ENCODE results near the gene ITGBL1. TPM values are rescaled to one million over a fixed set of nuclear protein-coding genes. Genes with fewer than 3 reads are reported as not detected.

Gene ITGBL1
- total RNA-seq, 1 experiment from 2014 or later = 0.22 TPM

DNA sequence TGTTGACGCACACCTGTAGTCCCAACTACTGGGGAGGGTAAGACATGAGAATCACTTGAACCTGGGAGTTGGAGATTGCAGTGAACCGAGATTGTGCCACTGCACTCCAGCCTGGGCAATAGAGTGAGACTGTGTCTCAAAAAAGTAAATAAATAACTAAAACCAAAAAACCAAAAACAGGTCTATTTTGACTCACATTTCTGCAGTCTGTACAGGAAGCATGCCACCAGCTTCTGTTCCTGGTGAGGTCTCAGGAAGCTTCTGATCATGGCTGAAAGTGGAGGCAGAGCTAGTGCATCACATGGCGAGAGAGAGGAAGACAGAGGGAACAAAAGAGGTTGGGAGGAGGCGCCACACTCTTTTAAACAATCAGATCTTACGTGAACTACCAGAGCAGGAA is 142.5 kb downstream of the ITGBL1 start:
- no peak overlapping the region for H3K27ac Mint-ChIP-seq
- no peak for ATAC-seq
- no peaks in the 10 kb centered on the region for H3K36me3 Mint-ChIP-seq
- CTCF ChIA-PET = no interaction called here
- no peak for TF ChIP-seq NFE2L1 (CRISPR knock-in tag; IDR thresholded peaks at IDR 0.05)
- TF ChIP-seq NR2C2 (CRISPR knock-in tag; IDR thresholded peaks at IDR 0.05) = no peak
- TF ChIP-seq RELA (CRISPR knock-in tag; IDR thresholded peaks at IDR 0.05; ENCODE audit: borderline replicate concordance) = no peak
- TF ChIP-seq ETV6 (CRISPR knock-in tag; IDR thresholded peaks at IDR 0.05) = no peak
- TF ChIP-seq, protein P1, sequence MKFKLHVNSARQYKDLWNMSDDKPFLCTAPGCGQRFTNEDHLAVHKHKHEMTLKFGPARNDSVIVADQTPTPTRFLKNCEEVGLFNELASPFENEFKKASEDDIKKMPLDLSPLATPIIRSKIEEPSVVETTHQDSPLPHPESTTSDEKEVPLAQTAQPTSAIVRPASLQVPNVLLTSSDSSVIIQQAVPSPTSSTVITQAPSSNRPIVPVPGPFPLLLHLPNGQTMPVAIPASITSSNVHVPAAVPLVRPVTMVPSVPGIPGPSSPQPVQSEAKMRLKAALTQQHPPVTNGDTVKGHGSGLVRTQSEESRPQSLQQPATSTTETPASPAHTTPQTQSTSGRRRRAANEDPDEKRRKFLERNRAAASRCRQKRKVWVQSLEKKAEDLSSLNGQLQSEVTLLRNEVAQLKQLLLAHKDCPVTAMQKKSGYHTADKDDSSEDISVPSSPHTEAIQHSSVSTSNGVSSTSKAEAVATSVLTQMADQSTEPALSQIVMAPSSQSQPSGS (CRISPR knock-in tag; IDR thresholded peaks at IDR 0.05; ENCODE audit: borderline replicate concordance, low read depth) = no peak
- TF ChIP-seq, protein P2, sequence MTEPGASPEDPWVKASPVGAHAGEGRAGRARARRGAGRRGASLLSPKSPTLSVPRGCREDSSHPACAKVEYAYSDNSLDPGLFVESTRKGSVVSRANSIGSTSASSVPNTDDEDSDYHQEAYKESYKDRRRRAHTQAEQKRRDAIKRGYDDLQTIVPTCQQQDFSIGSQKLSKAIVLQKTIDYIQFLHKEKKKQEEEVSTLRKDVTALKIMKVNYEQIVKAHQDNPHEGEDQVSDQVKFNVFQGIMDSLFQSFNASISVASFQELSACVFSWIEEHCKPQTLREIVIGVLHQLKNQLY (CRISPR knock-in tag; IDR thresholded peaks at IDR 0.05) = no peak
- no peak for TF ChIP-seq ZNF263 (CRISPR knock-in tag; IDR thresholded peaks at IDR 0.05; ENCODE audit: low read depth)
- TF ChIP-seq, protein P3, sequence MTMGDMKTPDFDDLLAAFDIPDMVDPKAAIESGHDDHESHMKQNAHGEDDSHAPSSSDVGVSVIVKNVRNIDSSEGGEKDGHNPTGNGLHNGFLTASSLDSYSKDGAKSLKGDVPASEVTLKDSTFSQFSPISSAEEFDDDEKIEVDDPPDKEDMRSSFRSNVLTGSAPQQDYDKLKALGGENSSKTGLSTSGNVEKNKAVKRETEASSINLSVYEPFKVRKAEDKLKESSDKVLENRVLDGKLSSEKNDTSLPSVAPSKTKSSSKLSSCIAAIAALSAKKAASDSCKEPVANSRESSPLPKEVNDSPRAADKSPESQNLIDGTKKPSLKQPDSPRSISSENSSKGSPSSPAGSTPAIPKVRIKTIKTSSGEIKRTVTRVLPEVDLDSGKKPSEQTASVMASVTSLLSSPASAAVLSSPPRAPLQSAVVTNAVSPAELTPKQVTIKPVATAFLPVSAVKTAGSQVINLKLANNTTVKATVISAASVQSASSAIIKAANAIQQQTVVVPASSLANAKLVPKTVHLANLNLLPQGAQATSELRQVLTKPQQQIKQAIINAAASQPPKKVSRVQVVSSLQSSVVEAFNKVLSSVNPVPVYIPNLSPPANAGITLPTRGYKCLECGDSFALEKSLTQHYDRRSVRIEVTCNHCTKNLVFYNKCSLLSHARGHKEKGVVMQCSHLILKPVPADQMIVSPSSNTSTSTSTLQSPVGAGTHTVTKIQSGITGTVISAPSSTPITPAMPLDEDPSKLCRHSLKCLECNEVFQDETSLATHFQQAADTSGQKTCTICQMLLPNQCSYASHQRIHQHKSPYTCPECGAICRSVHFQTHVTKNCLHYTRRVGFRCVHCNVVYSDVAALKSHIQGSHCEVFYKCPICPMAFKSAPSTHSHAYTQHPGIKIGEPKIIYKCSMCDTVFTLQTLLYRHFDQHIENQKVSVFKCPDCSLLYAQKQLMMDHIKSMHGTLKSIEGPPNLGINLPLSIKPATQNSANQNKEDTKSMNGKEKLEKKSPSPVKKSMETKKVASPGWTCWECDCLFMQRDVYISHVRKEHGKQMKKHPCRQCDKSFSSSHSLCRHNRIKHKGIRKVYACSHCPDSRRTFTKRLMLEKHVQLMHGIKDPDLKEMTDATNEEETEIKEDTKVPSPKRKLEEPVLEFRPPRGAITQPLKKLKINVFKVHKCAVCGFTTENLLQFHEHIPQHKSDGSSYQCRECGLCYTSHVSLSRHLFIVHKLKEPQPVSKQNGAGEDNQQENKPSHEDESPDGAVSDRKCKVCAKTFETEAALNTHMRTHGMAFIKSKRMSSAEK (CRISPR knock-in tag; IDR thresholded peaks at IDR 0.05; ENCODE audit: borderline replicate concordance) = no peak
- no peak for TF ChIP-seq ZBTB21 (CRISPR knock-in tag; IDR thresholded peaks at IDR 0.05; ENCODE audit: borderline replicate concordance)
- TF ChIP-seq TEAD1 (CRISPR knock-in tag; IDR thresholded peaks at IDR 0.05) = no peak
- no peak overlapping the region for H3K4me3 Mint-ChIP-seq
- no peaks in the 10 kb centered on the region for H3K27me3 Mint-ChIP-seq (ENCODE audit: low read depth)
- POLR2A ChIA-PET = no interaction called here
- peaks cover 12% of the 10 kb centered on the region for H3K9me3 Mint-ChIP-seq
- DNase-seq (ENCODE audit: low spot score) = no peak
- no peaks in the 10 kb centered on the region for H3K4me1 Mint-ChIP-seq

GRCh38 chr13:101596803-101597202 is 144.3 kb downstream of the ITGBL1 start:
- DNase-seq (ENCODE audit: low spot score) (no peak), ATAC-seq (no peak)
- Mint-ChIP-seq H3K4me1 (no peaks in the 10 kb centered on the region), H3K27me3 (ENCODE audit: low read depth) (no peaks in the 10 kb centered on the region), H3K4me3 (no peak overlapping the region), H3K36me3 (no peaks in the 10 kb centered on the region), H3K9me3 (peaks cover 12% of the 10 kb centered on the region), H3K27ac (no peak overlapping the region)
- CTCF ChIA-PET = no interaction called here
- POLR2A ChIA-PET = no interaction called here
- no peak for TF ChIP-seq IRF2 (CRISPR knock-in tag; IDR thresholded peaks at IDR 0.05; ENCODE audit: borderline replicate concordance, low read depth)
- TF ChIP-seq NFYB (CRISPR knock-in tag; conservative IDR thresholded peaks at IDR 0.05; ENCODE audit: low read depth) = no peak
- TF ChIP-seq SMAD3 (CRISPR knock-in tag; IDR thresholded peaks at IDR 0.05; ENCODE audit: borderline replicate concordance) = no peak
- no peak for TF ChIP-seq ESRRA (CRISPR knock-in tag; IDR thresholded peaks at IDR 0.05; ENCODE audit: borderline replicate concordance)
- TF ChIP-seq GTF2I (CRISPR knock-in tag; conservative IDR thresholded peaks at IDR 0.05) = no peak
- no peak for TF ChIP-seq SP1 (CRISPR knock-in tag; conservative IDR thresholded peaks at IDR 0.05)
- no peak for TF ChIP-seq JUN (CRISPR knock-in tag; IDR thresholded peaks at IDR 0.05)
- no peak for TF ChIP-seq ZNF263 (CRISPR knock-in tag; IDR thresholded peaks at IDR 0.05; ENCODE audit: low read depth)
- TF ChIP-seq RELA (CRISPR knock-in tag; IDR thresholded peaks at IDR 0.05; ENCODE audit: borderline replicate concordance) = no peak
- TF ChIP-seq, protein P1 (CRISPR knock-in tag; IDR thresholded peaks at IDR 0.05; ENCODE audit: borderline replicate concordance, low read depth) = no peak
- TF ChIP-seq, protein P4, sequence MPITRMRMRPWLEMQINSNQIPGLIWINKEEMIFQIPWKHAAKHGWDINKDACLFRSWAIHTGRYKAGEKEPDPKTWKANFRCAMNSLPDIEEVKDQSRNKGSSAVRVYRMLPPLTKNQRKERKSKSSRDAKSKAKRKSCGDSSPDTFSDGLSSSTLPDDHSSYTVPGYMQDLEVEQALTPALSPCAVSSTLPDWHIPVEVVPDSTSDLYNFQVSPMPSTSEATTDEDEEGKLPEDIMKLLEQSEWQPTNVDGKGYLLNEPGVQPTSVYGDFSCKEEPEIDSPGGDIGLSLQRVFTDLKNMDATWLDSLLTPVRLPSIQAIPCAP (CRISPR knock-in tag; IDR thresholded peaks at IDR 0.05) = no peak
- TF ChIP-seq, protein P5, sequence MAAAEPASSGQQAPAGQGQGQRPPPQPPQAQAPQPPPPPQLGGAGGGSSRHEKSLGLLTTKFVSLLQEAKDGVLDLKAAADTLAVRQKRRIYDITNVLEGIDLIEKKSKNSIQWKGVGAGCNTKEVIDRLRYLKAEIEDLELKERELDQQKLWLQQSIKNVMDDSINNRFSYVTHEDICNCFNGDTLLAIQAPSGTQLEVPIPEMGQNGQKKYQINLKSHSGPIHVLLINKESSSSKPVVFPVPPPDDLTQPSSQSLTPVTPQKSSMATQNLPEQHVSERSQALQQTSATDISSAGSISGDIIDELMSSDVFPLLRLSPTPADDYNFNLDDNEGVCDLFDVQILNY (CRISPR knock-in tag; IDR thresholded peaks at IDR 0.05) = no peak
- TF ChIP-seq ZMAT4 (CRISPR knock-in tag; IDR thresholded peaks at IDR 0.05) = no peak
- TF ChIP-seq, protein P6, sequence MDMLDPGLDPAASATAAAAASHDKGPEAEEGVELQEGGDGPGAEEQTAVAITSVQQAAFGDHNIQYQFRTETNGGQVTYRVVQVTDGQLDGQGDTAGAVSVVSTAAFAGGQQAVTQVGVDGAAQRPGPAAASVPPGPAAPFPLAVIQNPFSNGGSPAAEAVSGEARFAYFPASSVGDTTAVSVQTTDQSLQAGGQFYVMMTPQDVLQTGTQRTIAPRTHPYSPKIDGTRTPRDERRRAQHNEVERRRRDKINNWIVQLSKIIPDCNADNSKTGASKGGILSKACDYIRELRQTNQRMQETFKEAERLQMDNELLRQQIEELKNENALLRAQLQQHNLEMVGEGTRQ (CRISPR knock-in tag; IDR thresholded peaks at IDR 0.05) = no peak
- TF ChIP-seq PREB (CRISPR knock-in tag; IDR thresholded peaks at IDR 0.05; ENCODE audit: borderline replicate concordance) = no peak
- TF ChIP-seq RORB (CRISPR knock-in tag; IDR thresholded peaks at IDR 0.05) = no peak
